Vagina (tissue), 2 donors: Measurements from ENCODE around the gene TRPV5. TPM values are rescaled to one million over a fixed set of nuclear protein-coding genes. Genes with fewer than 3 reads are reported as not detected.

Source experiments
- DNase-seq, 2 donors: peaks; one replicate each; pipeline ENCODE4 v3.0.0-alpha.2; 2017; ENCODE audit errors: extremely low spot score in 2 of 2
- H3K27ac ChIP-seq: fragments of 200-600 bp; sonication (generic); one replicate; pipeline ENCODE4 v1.5.1; 2019
- H3K27me3 ChIP-seq: fragments of 200-600 bp; sonication (generic); one replicate; pipeline ENCODE4 v1.5.1; 2019
- H3K36me3 ChIP-seq, 2 donors: fragments of 200-600 bp; sonication (generic); one replicate each; pipeline ENCODE4 v1.5.1; 2017 to 2019
- H3K4me1 ChIP-seq: fragments of 200-600 bp; sonication (generic); one replicate; pipeline ENCODE4 v1.5.1; 2019
- H3K4me3 ChIP-seq, 2 donors: fragments of 200-600 bp; sonication (generic); 1 replicate in 1 of 2; 2 replicates in 1 of 2; pipeline ENCODE4 v1.5.1; 2016 to 2019
- H3K9me3 ChIP-seq: fragments of 200-600 bp; sonication (generic); one replicate; pipeline ENCODE4 v1.5.1; 2019
- POLR2A ChIP-seq, 2 donors: fragments of 450-650 bp; IDR thresholded peaks; one replicate each; pipeline ENCODE4 v1.6.1; 2017; ENCODE audit warnings: antibody characterized with exemption in 2 of 2, mild to moderate bottlenecking in 2 of 2, moderate library complexity in 2 of 2
- POLR2AphosphoS5 ChIP-seq, 2 donors: sonication (generic); formaldehyde crosslinking; IDR thresholded peaks; one replicate each; pipeline ENCODE4 v1.9.0; 2017; ENCODE audit warnings: antibody characterized with exemption in 2 of 2, mild to moderate bottlenecking in 2 of 2, low read depth in 1 of 2; ENCODE audit not compliant: insufficient read depth in 1 of 2
- intact Hi-C: fragments of 100-400 bp; cut with DNase I; formaldehyde crosslinking; loops from one replicate; pipeline ENCODE4 v1.15.1; 2023
- total RNA-seq: library from RNA; depleted of rRNA; stranded (reverse); fragments of >200 nt; gene quantifications from one replicate; pipeline ENCODE4 v1.2.3, GENCODE V29; 2016
- TF ChIP-seq, protein P1 (sequence below), 3 experiments: fragments of 450-650 bp in 2 of 3; fragments of 200-600 bp in 1 of 3; sonication (generic) in 1 of 3; IDR thresholded peaks; one replicate each; pipeline ENCODE4 v1.5.1; 2017 to 2019; ENCODE audit warnings: antibody characterized with exemption in 3 of 3, mild to moderate bottlenecking in 2 of 3, moderate library complexity in 2 of 3

The TRPV5 gene
- total RNA-seq, 1 donor from 2014 or later, result not detected

DNA sequence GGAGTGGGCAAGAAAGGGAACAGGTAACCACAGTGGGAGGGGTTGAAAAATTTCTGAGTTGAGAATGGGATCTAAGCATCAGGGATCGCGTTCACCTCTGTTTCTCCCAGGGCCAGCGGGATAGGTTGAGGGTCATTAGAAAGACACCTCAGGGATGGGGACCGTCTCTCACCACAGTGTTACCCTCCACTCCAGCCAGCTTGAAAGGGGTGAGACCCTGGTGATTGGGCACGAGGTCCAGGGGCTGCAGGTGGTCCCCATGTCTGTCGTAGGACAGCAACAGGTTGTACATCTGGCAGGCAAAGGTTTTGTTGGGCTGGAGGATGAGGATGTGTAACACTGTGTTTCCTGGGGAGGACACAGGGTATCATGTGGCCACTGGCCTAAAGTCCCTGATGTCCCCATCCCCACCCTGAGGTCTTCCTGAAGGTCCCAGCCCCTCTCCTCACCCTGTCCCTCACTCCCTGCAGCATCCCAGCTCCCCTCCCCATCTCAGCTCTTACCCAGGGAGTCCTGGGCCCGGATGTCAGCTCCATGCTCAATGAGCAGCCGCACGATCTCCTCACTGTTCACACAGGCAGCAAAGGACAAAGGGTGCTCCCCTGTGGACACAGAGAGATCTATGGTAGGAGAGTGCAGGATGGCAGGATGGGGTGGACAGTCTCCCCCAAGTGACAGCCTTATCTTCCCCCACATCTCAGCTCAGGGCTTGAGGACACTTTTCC, 57.1 kb downstream of the TRPV5 start:
- TF ChIP-seq, protein P1, sequence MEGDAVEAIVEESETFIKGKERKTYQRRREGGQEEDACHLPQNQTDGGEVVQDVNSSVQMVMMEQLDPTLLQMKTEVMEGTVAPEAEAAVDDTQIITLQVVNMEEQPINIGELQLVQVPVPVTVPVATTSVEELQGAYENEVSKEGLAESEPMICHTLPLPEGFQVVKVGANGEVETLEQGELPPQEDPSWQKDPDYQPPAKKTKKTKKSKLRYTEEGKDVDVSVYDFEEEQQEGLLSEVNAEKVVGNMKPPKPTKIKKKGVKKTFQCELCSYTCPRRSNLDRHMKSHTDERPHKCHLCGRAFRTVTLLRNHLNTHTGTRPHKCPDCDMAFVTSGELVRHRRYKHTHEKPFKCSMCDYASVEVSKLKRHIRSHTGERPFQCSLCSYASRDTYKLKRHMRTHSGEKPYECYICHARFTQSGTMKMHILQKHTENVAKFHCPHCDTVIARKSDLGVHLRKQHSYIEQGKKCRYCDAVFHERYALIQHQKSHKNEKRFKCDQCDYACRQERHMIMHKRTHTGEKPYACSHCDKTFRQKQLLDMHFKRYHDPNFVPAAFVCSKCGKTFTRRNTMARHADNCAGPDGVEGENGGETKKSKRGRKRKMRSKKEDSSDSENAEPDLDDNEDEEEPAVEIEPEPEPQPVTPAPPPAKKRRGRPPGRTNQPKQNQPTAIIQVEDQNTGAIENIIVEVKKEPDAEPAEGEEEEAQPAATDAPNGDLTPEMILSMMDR (IDR thresholded peaks at IDR 0.05), result no peak
- TF ChIP-seq POLR2AphosphoS5 (IDR thresholded peaks at IDR 0.05; ENCODE audit: insufficient read depth in 1 of 2, low read depth in 1 of 2), result no peak
- no peak for TF ChIP-seq POLR2A (IDR thresholded peaks at IDR 0.05)
- Histone ChIP-seq H3K9me3 (no peaks in the 10 kb centered on the region), H3K27me3 (no peaks in the 10 kb centered on the region), H3K4me3 (no peak overlapping the region), H3K36me3 (peaks cover 0 to under 1% of the 10 kb centered on the region in 2 donors), H3K4me1 (no peaks in the 10 kb centered on the region), H3K27ac (no peak overlapping the region)
- intact Hi-C loops, result no loop called here
- no peak for DNase-seq

GRCh38 chr7:142875456-142875855, 58.1 kb downstream of the TRPV5 start:
- H3K4me1 ChIP-seq, result no peaks in the 10 kb centered on the region
- TF ChIP-seq POLR2A (IDR thresholded peaks at IDR 0.05), result no peak
- TF ChIP-seq, protein P1 (IDR thresholded peaks at IDR 0.05), result no peak
- TF ChIP-seq POLR2AphosphoS5 (IDR thresholded peaks at IDR 0.05; ENCODE audit: insufficient read depth in 1 of 2, low read depth in 1 of 2), result no peak
- H3K4me3 ChIP-seq, result no peak overlapping the region
- H3K27me3 ChIP-seq, result no peaks in the 10 kb centered on the region
- intact Hi-C loops, result no loop called here
- H3K27ac ChIP-seq, result no peak overlapping the region
- H3K36me3 ChIP-seq, result peaks cover 0 to 10% of the 10 kb centered on the region in 2 donors
- no peaks in the 10 kb centered on the region for H3K9me3 ChIP-seq
- no peak for DNase-seq

DNA sequence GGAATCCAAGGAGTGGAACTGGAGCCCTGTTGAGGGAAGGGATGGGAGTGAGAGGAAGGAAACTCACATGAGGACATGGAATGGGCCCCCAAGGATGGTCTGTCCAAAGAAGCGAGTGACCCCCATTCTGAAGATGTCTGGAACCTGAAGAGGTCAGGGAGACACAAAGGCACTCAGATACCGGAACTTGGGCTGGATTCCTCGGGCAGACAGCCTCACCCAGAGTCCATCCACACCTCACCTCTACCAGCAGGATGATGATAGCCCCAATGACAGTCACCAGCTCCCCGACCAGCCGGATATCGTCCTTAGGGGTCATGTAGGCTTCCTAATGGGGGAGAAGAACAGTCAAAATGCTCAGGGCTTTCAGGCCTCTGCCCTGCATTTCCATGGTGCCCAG, 58.7 kb downstream of the TRPV5 start:
- intact Hi-C loops, result no loop called here
- H3K9me3 ChIP-seq, result no peaks in the 10 kb centered on the region
- TF ChIP-seq POLR2A (IDR thresholded peaks at IDR 0.05), result no peak
- TF ChIP-seq POLR2AphosphoS5 (IDR thresholded peaks at IDR 0.05; ENCODE audit: insufficient read depth in 1 of 2, low read depth in 1 of 2), result no peak
- TF ChIP-seq, protein P1 (IDR thresholded peaks at IDR 0.05), result no peak
- DNase-seq, result no peak
- no peak overlapping the region for H3K27ac ChIP-seq
- H3K4me1 ChIP-seq, result no peaks in the 10 kb centered on the region
- H3K36me3 ChIP-seq, result peaks cover 0 to 16% of the 10 kb centered on the region in 2 donors
- no peak overlapping the region for H3K4me3 ChIP-seq
- H3K27me3 ChIP-seq, result no peaks in the 10 kb centered on the region

DNA sequence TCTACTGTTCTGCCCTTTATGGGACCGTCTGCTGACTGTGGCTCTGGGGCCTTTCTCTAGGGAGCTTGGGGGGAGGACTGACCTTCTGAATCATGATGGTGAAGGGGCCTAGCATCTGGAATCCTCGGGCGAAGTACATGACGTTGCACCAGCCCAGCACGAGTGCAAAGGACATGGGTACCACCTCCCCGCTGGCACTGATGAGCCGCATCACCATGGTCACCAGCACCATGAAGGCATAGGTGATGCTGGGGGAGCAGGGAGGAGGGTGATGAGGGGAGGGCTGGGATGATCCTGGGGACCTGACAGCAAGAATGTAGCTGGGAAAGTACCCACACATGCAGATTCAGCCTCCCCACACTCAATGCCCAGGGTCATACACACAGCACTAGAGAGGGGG, 59.1 kb downstream of the TRPV5 start:
- H3K36me3 ChIP-seq, result peaks cover 0 to 19% of the 10 kb centered on the region in 2 donors
- intact Hi-C loops, result no loop called here
- no peaks in the 10 kb centered on the region for H3K27me3 ChIP-seq
- H3K27ac ChIP-seq, result no peak overlapping the region
- no peaks in the 10 kb centered on the region for H3K4me1 ChIP-seq
- no peak for DNase-seq
- no peak overlapping the region for H3K4me3 ChIP-seq
- TF ChIP-seq, protein P1 (IDR thresholded peaks at IDR 0.05), result no peak
- TF ChIP-seq POLR2AphosphoS5 (IDR thresholded peaks at IDR 0.05; ENCODE audit: insufficient read depth in 1 of 2, low read depth in 1 of 2) (no peak), POLR2A (IDR thresholded peaks at IDR 0.05) (no peak)
- no peaks in the 10 kb centered on the region for H3K9me3 ChIP-seq

GRCh38 chr7:142873871-142874270, 59.7 kb downstream of the TRPV5 start:
- intact Hi-C loops, result no loop called here
- no peaks in the 10 kb centered on the region for H3K4me1 ChIP-seq
- no peak for DNase-seq
- no peak overlapping the region for H3K4me3 ChIP-seq
- peaks cover 0 to 23% of the 10 kb centered on the region in 2 donors for H3K36me3 ChIP-seq
- TF ChIP-seq, protein P1 (IDR thresholded peaks at IDR 0.05), result no peak
- TF ChIP-seq POLR2AphosphoS5 (IDR thresholded peaks at IDR 0.05; ENCODE audit: insufficient read depth in 1 of 2, low read depth in 1 of 2), result no peak
- no peak for TF ChIP-seq POLR2A (IDR thresholded peaks at IDR 0.05)
- H3K9me3 ChIP-seq, result no peaks in the 10 kb centered on the region
- no peaks in the 10 kb centered on the region for H3K27me3 ChIP-seq
- H3K27ac ChIP-seq, result no peak overlapping the region
